ENCODE measurements around the gene CD38. TPM values are rescaled to one million over a fixed set of nuclear protein-coding genes. Genes with fewer than 3 reads are reported as not detected.

Gene CD38
- total and polyA plus RNA-seq, 2 donors (not counting 1 experiment from before 2014, with no cell fraction given), result 0.02 TPM; not detected in 1

DNA sequence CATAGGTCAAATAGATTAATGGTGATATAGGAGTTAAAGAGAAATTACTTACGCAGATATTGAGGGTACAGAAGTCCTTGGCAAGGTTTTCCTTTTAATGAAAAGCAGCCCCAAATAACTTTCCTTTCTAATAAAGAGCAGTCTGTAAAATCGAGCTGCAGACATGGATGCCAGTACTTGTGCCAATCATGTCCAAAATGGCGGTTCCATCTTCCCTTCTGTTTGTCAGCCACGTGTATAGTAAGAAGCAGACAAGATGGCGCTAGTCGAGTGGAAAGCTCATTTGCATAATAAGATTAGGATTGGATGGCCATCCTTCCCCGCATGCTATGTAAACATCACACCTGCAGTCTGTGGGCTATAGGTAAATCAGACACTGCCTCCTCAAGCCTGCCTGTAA lies 92.0 kb downstream of the CD38 start:
- Histone ChIP-seq H3K9ac (ENCODE audit: insufficient read depth, low read length) (no peak overlapping the region), H2AFZ (ENCODE audit: low read length) (no peak overlapping the region), H3K27ac (ENCODE audit: insufficient read depth, low read length) (no peak overlapping the region), H3K79me2 (ENCODE audit: control insufficient read depth, insufficient read depth, low read length) (no peaks in the 10 kb centered on the region), H3K36me3 (ENCODE audit: control insufficient read depth, insufficient read depth, low read length) (no peaks in the 10 kb centered on the region), H3K4me3 (replicated peaks in 1 of 4; ENCODE audit: control extremely low read depth in 1 of 4, insufficient read depth in 1 of 4, low read depth in 3 of 4, low read length in 4 of 4) (no peak overlapping the region), H3K4me1 (ENCODE audit: control insufficient read depth, extremely low read depth, insufficient read depth, low read length) (no peaks in the 10 kb centered on the region), H3K27me3 (ENCODE audit: control insufficient read depth, insufficient read depth, low read length) (no peaks in the 10 kb centered on the region), H3K4me2 (ENCODE audit: extremely low read depth, insufficient read depth, low read length) (no peak overlapping the region), H4K20me1 (ENCODE audit: control insufficient read depth, extremely low read depth, insufficient read depth, low read length) (no peaks in the 10 kb centered on the region), H3K9me3 (ENCODE audit: control insufficient read depth, insufficient read depth, low read depth, low read length) (no peaks in the 10 kb centered on the region)
- DNase-seq (ENCODE audit: low read depth in 2 of 2), result no peak
- TF ChIP-seq CTCF (conservative IDR thresholded peaks at IDR 0.05 in 1 of 2, IDR thresholded peaks at IDR 0.05 in 1 of 2; ENCODE audit: low read depth in 1 of 2, low read length in 2 of 2), result no peak
- no peak for TF ChIP-seq EZH2 (IDR thresholded peaks at IDR 0.05; ENCODE audit: low read length, missing control alignments)

GRCh38 chr4:15870921-15871664 lies 93.0 kb downstream of the CD38 start:
- DNase-seq (ENCODE audit: low read depth in 2 of 2), result no peak
- Histone ChIP-seq H3K4me2 (ENCODE audit: extremely low read depth, insufficient read depth, low read length) (no peak overlapping the region), H3K27ac (ENCODE audit: insufficient read depth, low read length) (no peak overlapping the region), H3K4me1 (ENCODE audit: control insufficient read depth, extremely low read depth, insufficient read depth, low read length) (no peaks in the 10 kb centered on the region), H3K27me3 (ENCODE audit: control insufficient read depth, insufficient read depth, low read length) (no peaks in the 10 kb centered on the region), H3K9me3 (ENCODE audit: control insufficient read depth, insufficient read depth, low read depth, low read length) (no peaks in the 10 kb centered on the region), H3K36me3 (ENCODE audit: control insufficient read depth, insufficient read depth, low read length) (no peaks in the 10 kb centered on the region), H2AFZ (ENCODE audit: low read length) (no peak overlapping the region), H3K4me3 (replicated peaks in 1 of 4; ENCODE audit: control extremely low read depth in 1 of 4, insufficient read depth in 1 of 4, low read depth in 3 of 4, low read length in 4 of 4) (no peak overlapping the region), H3K79me2 (ENCODE audit: control insufficient read depth, insufficient read depth, low read length) (no peaks in the 10 kb centered on the region), H4K20me1 (ENCODE audit: control insufficient read depth, extremely low read depth, insufficient read depth, low read length) (no peaks in the 10 kb centered on the region), H3K9ac (ENCODE audit: insufficient read depth, low read length) (no peak overlapping the region)
- no peak for TF ChIP-seq EZH2 (IDR thresholded peaks at IDR 0.05; ENCODE audit: low read length, missing control alignments)
- TF ChIP-seq CTCF (conservative IDR thresholded peaks at IDR 0.05 in 1 of 2, IDR thresholded peaks at IDR 0.05 in 1 of 2; ENCODE audit: low read depth in 1 of 2, low read length in 2 of 2), result no peak

DNA sequence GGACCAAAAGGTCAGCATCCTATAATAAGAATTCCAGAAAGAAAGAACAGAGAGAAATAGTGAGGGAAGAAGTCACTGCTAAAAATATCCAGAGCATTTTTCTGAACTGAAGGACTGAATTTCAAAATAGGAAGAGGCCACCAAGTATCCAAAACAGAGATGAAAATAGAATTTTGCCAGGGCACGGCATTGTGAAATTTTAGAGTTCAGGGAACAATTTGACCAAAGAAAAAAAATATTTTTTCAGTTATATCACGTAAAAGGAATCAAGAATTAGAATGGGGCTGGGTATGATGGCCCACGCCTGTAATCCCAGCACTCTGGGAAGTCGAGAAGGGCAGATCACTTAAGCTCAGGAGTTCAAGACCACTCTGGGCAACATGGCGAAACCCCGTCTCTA lies 95.0 kb downstream of the CD38 start:
- no peak for TF ChIP-seq CTCF (conservative IDR thresholded peaks at IDR 0.05 in 1 of 2, IDR thresholded peaks at IDR 0.05 in 1 of 2; ENCODE audit: low read depth in 1 of 2, low read length in 2 of 2)
- no peak for TF ChIP-seq EZH2 (IDR thresholded peaks at IDR 0.05; ENCODE audit: low read length, missing control alignments)
- no peaks in the 10 kb centered on the region for H3K9me3 ChIP-seq (ENCODE audit: control insufficient read depth, insufficient read depth, low read depth, low read length)
- H2AFZ ChIP-seq (ENCODE audit: low read length), result no peak overlapping the region
- no peaks in the 10 kb centered on the region for H3K36me3 ChIP-seq (ENCODE audit: control insufficient read depth, insufficient read depth, low read length)
- H3K27me3 ChIP-seq (ENCODE audit: control insufficient read depth, insufficient read depth, low read length), result no peaks in the 10 kb centered on the region
- DNase-seq (ENCODE audit: low read depth in 2 of 2), result no peak
- H3K4me1 ChIP-seq (ENCODE audit: control insufficient read depth, extremely low read depth, insufficient read depth, low read length), result no peaks in the 10 kb centered on the region
- no peak overlapping the region for H3K27ac ChIP-seq (ENCODE audit: insufficient read depth, low read length)
- no peaks in the 10 kb centered on the region for H4K20me1 ChIP-seq (ENCODE audit: control insufficient read depth, extremely low read depth, insufficient read depth, low read length)
- no peak overlapping the region for H3K9ac ChIP-seq (ENCODE audit: insufficient read depth, low read length)
- no peak overlapping the region for H3K4me3 ChIP-seq (replicated peaks in 1 of 4; ENCODE audit: control extremely low read depth in 1 of 4, insufficient read depth in 1 of 4, low read depth in 3 of 4, low read length in 4 of 4)
- H3K79me2 ChIP-seq (ENCODE audit: control insufficient read depth, insufficient read depth, low read length), result no peaks in the 10 kb centered on the region
- H3K4me2 ChIP-seq (ENCODE audit: extremely low read depth, insufficient read depth, low read length), result no peak overlapping the region

All from fibroblast of lung (primary cell).